ENCODE results near the gene RLBP1. TPM values are rescaled to one million over a fixed set of nuclear protein-coding genes. Genes with fewer than 3 reads are reported as not detected.
"Not testable (repeated sequence)": the region's sequence is repeated elsewhere in the genome, so short reads cannot be mapped to it uniquely, and the experiment has no call there.

Gene RLBP1
- total RNA-seq, result not detected

DNA sequence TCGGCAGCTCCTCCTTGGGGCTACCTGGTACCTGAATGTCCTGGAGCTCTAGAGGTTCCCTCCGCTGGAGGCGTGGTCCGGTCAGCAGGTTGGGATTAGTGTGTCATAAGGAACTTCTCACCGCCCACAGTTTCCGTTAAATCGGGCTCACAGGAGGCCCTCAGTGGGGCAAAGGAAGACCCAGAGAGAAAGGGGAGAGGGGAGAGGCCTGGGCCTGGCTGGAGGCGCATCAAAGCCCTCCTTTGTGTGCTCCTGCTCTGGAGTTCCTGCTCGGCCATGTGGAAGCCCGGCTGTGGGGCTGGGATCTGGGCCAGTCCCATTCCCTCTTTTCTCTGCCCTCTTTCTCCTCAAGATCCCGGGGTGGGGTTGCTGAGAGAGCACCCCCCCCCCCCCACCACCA is at the start of gene RLBP1:
Gene RLBP1 (minus strand): TSS at position 37 of the 400 bp plus-strand sequence. CDS start 2,604 bp downstream, outside the sequence.
- ATAC-seq, result no peak

DNA sequence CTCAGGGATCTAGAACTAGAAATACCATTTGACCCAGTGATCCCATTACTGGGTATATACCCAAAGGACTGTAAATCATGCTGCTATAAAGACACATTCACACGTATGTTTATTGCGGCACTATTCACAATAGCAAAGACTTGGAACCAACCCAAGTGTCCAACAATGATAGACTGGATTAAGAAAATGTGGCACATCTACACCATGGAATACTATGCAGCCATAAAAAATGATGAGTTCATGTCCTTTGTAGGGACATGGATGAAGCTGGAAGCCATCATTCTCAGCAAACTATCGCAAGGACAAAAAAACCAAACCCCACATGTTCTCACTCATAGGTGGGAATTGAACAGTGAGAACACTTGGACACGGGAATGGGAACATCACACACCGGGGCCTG is 28.8 kb upstream of the RLBP1 start:
- not testable (repeated sequence) for ATAC-seq

DNA sequence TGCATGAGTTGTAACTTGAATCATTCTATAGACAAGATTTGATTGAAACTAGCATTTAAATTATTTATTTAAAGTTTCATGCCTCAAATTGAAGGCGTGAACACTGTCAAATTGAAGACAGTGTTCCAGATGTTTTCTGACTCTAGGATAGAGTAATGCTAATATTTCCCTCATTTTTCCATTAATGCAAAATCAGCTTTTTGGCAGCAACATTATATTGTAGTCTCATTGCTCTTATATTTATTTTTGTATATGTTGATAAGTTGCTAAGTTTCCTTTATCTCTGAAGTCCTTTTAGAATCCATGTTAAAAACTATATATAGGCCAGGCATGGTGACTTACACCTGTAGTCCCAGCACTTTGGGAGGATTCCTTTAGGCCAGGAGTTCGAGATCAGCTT is 27.2 kb upstream of the RLBP1 start:
- no peak for ATAC-seq

DNA sequence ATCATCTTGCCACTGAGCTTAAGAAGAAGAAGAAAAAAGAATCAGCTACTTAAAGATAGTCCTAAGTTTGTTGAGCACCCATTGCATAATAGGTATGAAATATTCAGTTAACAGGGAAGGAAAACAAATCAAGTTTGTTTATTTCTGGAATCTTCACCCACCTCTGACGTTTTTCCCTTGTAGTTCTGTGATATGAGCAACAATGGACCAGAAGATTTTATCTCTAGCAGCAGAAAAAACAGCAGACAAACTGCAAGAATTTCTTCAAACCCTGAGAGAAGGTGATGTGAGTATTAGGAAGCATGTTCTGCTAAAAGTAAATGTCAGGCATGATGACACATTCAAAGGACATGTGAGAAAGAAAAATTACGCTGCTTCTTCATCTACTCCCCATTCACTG is 26.1 kb upstream of the RLBP1 start:
- no peak for ATAC-seq

DNA sequence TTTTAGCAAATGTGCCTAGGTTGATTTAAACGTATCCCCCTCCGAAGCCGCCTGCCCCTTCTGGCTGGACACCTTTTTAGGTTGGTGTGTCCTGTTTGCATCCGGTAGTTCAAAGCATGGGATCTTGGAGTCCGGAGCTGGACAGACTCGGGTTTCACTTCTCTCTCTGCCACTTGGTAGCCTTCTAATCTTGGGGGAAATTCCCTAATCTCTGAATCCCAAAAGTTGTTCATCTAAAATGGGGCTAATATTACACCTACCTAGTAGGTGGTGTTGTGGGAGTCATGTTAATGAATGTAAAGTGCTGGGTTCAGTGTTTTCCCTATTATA is 23.2 kb upstream of the RLBP1 start:
- ATAC-seq, result no peak

DNA sequence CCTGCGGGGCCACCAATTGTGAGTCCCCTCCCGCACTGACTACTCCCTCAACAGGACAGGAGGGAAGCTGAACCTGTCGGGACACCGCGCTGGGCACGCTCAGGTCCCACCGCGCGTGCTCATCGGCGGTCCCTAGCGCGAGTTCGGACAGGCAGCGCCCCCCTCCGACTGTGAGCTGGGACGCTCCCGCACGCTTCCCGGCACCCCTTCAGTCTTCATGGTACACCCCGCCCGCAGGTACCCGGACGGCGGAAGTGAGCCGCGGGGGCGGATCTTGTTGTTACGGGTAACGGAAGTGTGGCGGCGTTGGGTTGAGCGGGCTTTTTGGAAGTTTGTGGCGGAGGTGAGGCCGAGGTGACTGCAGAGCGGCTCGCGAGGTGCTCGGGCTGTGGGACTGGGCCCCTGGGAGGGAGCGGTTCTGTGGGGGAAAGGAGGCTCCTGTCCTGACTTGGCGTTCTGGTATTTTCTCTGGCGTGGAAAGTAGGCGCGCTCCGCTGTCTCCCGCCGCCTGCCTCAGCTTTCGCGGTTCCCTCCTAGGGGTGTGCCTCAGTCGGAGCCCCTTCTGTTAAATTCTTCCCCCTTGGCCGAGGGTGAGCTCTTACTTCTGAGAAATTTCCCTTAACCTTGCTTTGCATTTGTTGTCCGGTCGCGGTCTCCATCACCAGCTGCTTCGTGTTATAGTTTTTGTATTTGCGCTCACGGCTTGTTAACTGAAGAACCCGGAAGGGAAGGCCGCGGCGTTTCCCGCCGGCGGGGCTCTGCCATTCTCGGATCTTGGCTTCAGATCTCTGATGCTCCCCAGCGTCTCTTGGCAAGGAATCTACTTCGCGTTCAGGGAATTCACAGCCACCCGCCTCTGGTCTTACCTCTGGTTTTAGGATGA is 22.6 kb upstream of the RLBP1 start, which contains the start of gene FANCI:
Gene FANCI (plus strand): TSS at position 289 of the 883 bp plus-strand sequence. CDS start 3,669 bp downstream, outside the sequence.
- ATAC-seq, result peak; percentile 98

DNA sequence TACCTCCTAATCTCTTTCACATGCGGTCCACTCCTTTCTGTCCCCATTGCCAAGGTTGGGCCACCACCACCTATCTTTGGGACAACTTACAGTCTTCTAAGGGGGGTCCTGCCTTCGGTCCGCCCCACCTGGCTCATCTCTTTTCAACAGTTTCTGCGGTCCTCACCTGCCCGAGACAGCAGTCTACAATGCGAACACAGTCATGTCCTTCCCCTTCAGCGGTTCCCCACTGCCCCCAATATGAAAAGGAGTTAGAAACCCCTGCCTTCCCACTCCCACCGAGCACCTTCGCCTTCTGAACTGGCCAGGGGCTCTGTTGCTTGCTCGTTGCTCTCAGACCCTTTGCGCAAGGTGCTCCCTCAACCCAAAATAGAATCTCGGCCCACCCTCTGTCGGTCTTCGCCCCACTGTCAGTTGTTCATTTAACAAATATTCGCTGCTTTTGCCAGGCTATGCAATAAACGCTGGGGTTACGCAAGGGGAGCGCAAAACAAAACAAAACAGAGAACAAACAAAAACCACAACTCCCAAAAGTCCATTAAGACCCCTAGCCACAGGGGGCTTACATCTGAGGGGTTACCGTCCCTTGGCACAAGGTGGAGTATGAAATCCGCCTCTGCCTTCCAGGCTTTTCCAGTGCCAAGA is 21.8 kb upstream of the RLBP1 start:
- no peak for ATAC-seq

DNA sequence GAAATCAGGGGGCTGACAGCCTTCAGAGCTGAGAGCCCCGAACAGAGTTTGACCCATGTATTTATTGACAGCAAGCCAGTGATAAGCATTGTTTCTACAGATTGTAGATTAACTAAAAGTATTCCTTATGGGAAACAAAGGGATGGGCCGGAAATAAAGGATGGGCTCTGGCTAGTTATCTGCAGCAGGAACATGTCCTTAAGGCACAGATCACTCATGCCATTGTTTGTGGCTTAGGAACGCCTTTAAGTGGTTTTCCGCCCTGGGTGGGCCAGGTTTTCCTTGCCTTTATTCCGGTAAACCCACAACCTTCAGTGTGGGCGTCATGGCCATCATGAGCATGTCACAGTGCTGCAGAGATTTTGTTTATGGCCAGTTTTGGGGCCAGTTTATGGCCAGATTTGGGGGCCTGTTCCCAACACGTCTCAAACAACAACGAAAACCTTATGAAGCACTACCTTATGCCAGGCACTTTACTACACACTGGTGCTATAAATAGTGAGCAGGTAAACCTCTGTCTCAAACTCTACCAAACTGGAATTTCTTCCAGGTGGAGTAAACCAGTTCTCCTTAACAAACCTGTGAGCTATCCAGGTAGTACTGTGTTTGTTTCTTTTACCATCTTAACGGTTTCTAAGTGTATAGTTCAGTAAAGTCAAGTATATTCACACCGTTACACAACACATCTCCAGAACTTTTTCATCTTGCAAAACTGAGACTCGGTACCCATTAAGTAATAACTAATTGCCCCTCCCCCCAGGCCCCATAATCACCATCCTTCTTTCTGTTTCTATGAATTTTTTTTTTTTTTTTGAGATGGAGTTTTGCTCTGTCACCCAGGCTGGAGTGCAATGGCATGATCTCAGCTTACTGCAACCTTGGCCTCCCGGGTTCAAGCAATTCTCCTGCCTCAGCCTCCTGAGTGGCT is 18.8 kb upstream of the RLBP1 start:
- peak; percentile 31 for ATAC-seq

DNA sequence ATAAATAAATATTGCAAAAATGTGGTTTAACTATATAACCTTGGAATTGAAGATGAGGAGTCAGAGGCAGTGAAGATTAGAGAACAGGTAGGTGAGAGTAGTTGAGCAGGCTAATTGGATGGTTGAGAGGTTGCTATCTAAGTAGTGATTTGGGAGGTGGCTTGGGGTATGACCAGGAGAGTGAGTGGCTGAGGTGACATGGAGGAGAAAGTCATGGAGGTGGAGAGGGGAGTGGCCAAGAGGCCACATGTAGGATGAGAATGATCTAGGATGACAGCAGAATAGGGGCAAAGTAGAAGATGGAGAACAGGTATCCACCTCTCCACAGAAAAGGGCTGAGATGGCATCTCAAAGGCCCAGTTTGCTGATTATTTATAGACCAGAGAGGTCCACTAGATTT is 10.5 kb upstream of the RLBP1 start:
- ATAC-seq, result no peak

DNA sequence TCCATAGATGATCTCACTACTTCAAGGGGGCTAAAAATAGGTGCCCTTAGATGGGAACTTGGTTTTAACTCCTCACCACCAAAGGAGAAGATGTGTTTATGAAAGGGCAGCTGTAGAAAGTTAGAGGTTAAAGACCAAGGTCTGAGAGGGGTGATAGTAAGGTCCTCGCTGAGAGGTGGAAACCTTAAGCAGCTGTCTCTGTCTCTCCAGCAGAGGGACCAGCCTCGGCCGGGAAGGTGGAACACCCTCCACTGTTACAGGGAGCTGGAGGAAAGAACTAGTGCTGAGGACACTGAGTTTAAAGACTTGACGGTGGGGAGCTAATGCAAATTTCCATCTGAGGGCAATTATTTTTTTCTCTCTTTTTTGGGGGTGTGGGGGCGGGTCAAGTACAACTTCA is 8.9 kb upstream of the RLBP1 start:
- no peak for ATAC-seq

DNA sequence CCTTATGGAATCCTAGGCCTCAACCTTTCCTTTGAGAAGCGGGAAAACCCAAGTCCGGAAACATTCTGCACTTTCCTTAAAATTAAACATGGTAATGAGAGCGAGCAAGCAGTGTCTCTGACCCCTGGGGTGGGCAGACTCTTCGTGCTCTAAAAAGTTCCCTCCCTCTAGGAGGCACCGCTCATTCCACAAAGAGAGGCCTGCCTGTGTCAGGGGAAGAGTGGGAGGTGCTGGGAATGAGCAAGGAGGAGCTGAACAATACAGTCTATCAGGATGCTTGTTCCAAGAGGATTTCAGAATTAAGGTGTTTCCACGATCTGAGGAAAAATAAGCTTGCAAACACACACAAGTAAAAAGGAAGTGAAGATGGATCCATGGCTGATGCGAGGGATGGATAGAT is 6.0 kb upstream of the RLBP1 start:
- no peak for ATAC-seq

DNA sequence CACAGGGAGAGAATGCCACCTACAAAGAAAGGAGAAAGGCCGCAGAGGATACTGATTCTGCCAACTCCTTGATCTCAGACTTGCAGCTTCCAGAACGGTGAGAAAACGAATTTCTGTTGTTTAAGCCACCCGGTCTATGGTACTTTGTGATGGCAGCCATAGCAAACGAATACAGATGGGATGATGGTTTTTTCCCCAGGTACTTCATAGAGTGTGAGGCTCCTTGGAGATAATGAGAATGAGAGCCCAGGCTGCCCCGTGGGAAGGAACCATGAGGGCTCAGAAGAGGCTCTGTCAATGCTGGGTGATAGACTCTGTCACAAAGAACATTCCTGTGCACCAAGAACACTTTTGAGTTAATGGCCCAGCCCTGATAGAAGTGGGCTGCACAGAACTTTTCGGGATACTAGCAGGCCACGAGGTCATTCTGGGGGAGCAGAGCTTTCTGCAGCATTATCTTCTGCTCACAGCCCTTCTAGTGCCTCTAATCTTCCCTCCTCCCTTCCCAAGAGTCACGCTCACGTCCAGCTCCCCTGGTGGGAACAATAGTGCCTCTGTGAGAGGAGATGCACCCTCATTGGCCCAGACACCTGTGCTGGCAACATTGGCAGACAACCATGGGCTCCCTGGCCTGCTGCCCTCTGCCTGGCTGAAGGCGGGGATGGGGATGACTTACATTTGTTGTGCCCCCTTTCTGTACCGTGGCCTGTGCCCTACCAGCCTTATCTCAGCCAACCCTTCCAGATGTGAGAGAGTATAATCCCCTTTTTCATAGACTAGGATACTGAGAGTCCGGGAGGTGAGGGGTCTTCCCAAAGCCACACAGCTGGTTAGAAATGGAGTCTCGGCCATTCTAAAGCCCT is 5.2 kb upstream of the RLBP1 start:
- no peak for ATAC-seq

DNA sequence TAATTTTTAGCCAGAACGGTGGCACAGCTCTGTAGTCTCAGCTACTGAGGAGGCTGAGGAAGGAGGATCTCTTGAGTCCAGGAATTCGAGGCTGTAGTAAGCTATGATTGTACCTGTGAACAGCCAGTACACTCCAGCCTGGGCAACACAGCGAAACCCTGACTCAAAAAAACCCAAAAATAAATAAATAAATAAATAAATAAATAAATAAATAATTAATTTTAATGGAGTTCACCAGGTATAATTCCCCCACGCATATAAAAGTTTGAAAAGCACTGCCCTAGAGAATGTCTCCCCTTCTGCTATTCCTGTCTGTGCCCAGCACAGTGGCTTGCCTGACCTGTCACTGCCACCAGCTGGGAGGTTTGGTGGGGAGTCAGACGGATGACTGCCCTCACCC is 4.2 kb upstream of the RLBP1 start:
- ATAC-seq, result no peak

DNA sequence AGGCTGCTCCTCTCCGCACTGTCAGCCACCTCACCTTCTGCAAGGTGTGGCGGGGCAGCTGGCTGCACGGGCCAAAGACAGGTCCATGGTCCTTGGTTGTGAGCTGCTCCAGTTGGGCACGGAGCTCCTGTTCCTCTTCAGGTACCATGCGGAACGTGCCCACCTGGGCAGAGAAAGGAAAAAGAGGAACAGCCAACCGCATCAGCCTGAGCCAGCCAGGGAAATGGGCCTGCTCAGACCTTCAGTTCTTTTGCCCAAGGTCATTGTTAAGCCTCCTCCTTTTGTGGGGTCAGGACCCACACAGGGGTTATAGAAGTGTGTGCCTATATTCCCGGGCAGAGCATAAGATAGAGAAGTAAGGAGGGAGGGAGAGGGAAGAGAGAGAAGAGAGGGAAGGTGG is 2.8 kb downstream of the RLBP1 start:
- no peak for ATAC-seq

DNA sequence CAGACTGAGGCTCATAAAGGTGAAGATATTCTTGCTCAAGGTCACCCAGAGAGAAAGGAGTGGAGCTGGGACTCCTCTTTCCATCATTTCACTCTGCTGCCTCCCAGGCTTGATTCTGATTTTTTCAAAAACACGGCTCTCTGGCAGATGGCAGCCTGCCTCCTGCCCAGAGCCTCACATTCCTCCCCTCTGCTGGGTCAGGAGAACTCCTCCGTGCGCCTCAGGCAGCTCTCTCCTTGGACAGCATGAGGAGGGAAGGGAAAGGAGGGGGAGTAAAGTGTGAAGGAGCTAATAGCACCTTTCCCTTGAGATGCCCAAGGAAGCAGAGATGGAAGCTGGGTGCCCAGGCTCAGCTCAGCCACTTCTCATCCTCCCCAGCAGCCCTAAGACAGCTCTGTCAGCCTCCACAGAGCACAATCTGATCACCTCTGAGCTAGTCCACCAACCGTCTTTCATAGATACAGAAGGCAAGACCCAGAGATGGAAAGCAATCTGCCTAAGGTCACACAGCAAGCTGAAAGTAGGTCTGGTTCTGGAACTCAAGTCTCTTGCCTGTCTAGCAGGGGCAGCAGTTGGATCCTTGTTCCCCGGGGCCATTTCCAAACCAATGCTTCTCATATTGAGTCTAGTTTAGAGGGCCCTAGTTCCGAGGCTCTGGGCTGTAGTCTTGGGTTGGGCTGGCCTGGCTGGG is 3.5 kb downstream of the RLBP1 start:
- ATAC-seq, result no peak

DNA sequence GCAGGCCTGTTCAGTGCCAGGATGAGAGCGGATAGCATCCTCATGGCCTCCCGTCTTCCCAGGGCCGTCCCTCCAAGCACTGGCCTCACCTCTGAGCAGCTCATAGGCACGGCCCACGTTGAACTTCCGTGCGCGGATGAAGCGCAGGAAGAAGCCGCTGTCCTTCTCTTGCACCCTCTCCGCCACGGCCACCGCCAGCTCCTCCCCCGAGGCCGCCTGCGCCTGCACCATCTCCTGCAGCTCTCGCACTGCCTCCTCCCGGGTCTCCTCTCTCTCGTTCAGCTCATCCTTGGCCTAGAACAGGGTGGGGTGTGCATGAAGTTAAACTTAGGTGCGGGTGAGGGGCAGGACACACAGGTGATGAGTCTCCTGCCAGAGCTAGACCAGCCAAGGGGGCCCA is 4.3 kb downstream of the RLBP1 start:
- no peak for ATAC-seq

DNA sequence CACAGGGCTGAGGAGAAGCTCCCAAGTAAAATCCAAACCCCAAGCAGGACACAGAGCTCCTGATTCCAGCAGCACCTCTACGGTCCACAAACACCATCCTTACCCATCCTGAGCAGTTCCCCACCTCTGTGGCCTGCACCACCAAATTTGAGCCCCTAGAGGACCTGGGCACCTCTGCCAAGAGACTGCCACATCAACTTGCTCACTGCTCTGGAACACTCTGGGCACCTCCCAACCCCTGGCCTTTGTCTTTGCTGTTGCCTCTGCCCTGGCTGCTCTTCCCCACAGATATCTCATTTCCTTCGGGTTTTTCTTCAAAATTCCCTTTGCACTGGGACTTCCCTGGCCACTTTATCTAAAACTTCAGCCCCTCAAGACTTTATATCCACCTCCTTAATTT is 5.8 kb downstream of the RLBP1 start:
- no peak for ATAC-seq

DNA sequence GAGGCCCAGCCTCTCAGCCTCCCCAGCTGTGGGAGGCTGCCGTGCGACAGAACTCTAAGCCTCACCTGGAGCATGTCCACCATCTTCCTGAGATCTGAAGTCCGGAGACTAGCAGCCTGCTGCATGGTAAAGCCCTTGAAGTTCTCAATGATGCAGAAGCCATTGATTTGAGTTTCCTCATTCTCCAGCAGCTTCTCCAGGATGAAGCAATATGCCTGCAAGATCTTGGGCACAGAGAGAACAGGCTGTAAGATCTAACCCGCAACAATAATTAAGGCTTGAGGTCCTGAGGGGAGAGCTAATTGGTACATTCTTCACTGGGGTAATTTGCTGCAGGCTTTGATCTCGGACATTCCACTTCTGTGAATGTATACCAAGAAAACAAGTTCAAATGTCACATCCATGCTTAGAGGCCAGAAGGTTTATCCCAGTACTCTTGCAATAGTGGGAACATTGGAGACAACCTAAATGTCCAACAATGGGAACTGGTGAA is 9.7 kb downstream of the RLBP1 start:
- ATAC-seq, result no peak

DNA sequence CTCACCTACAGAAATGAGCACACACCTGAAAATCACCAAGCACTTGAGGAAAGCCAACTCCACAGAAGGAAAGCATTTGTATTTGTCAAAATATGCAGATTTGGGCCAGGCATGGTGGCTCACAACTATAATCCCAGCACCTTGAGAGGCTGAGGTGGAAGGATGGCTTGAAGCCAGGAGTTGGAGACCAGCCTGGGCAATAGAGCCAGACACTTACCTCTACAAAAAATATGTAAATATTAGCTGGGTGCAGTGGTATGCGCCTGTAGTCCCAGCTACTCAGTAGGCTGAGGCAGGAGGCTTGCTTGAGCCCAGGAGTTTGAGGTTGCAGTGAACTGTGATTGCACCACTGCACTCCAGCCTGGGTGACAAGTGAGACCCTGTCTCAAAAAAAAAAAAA is 12.3 kb downstream of the RLBP1 start:
- ATAC-seq, result no peak

DNA sequence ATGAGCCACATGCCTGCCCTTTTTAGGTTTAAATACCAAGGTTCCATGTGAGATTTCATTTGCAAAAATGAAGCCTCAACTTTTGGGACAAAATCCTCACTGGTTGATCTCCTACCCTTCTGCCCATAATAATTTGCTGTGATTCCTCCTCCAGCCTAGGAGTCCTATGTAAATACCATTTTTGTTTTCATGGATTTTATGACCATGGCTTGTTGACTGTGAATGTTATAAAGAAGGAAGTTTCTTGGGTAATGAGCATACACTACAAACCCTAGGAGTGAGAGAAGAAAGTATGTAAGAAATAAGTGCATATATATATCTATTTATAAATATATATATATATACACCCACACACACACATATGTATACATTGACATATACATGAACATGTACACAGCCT is 13.1 kb downstream of the RLBP1 start:
- ATAC-seq, result no peak

DNA sequence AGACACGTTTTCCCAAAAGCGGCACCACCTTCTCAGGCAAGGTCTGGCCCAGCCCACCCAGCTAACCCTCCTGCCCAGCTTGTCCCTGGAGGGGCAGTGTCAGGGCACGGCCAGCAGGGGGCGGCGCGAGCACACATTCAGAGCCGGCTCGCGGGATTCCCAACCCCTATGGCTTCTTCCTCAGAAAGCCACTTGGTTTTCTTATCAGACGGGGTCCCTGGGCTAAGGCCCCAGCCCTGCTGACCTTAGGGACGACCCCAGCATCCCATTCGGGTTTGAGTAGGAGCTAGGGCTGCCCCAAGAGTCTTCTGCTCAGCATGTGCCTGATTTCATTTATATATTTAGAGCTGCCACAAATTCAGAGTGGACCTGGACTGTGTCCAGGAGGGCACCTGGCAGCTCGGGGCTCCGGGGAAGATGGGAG is 14.5 kb downstream of the RLBP1 start:
- ATAC-seq, result peak; percentile 88

All from esophagus mucosa (tissue), 1 donor.